ENCODE data around the gene FANCI.

- TF ChIP-seq CTCF (IDR thresholded peaks at IDR 0.05) (no peak), EP300 (IDR thresholded peaks at IDR 0.05) (no peak), POLR2A (IDR thresholded peaks at IDR 0.05) (no peak)
These were observed 120.0 kb downstream of the FANCI start for GRCh38 chr15:89363770-89364169.
